GM12801 (cell line): ENCODE data around the gene CASZ1.

Experiments used
- CTCF ChIP-seq: IDR thresholded peaks from one replicate; pipeline ENCODE4 v1.5.1; 2011; ENCODE audit warnings: control low read depth; ENCODE audit not compliant: insufficient read length; ENCODE audit errors: extremely low read depth

The CASZ1 gene

GRCh38 chr1:10829965-10830515, 33.6 kb upstream of the CASZ1 start:
- no peak for TF ChIP-seq CTCF

GRCh38 chr1:10829067-10829818, 32.8 kb upstream of the CASZ1 start:
- TF ChIP-seq CTCF: no peak

DNA sequence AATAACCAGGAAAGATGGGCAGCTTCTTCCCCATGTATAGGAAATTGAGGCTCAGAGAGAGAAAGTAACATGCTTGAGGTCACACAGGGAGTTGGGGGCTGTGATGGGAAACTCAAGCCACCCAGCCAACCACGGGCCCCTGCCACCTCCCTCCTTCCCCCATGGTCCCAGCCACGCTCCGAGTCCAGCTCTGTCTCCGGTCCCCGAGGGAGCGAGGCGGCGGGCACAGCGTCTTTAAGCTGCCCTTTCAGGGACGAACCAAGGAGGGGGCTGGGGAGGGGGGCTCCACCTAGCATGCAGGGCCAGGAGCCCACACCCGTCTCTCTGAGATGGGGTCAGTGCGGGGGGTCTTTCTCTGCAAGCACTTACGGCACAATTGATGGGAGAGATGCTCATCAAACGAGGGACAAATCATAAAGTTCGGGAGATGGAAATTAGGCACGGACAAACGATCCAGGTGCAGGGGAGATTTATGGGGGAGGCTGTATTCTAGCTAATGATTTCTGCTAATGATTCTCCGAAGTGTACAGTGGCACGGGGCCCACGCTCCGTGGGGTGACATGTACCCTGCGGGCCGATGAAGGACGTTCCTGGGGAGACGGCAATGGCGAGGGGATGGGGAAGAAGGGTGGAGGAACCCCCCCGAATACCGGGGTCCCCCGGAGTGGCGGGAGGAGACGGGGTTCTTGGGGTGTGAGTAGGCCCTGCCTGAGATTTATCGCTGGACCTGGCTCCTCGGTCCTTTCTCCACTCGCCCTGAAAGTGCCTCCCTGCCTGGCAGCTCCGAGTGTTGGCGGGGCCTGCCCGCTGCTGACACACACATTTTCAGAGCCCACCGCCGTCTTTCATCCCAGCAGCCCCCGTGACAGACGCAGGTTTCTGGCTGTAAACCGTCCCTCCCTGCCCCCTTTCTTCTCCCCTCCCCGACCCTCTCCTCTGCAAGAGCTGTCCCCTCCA, 31.2 kb upstream of the CASZ1 start:
- TF ChIP-seq CTCF: no peak

GRCh38 chr1:10825592-10825991, 29.1 kb upstream of the CASZ1 start:
- no peak for TF ChIP-seq CTCF

- no peak for TF ChIP-seq CTCF
These were observed 28.5 kb upstream of the CASZ1 start for GRCh38 chr1:10824821-10825540.

- TF ChIP-seq CTCF: no peak
These were observed 26.6 kb upstream of the CASZ1 start for GRCh38 chr1:10823000-10823401.

DNA sequence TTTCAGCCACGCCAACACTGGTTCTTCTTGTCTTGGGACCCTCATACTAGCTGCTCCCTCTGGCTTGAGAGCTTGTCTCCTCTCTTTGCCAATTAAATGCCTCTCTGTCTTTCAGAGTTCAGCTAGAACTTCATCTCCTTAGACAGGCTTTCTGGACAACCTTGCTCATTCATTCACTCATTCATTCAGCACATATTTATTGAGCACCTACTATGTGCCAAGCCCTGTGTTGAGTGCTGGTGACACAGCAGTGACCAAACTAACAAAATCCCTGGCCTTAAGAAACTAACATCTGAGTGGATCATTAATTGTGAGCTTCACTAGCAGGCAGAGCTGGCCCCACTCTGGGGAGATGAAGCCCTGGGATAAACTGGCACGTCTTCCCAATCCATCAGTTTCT, 24.9 kb upstream of the CASZ1 start:
- TF ChIP-seq CTCF: no peak
